K562 (cell line): ENCODE results near the gene HMCN2. TPM values are rescaled to one million over a fixed set of nuclear protein-coding genes. Genes with fewer than 3 reads are reported as not detected.
A peak's percentile ranks its signal among the peaks of the same experiment; 100 is the strongest.

Experiments used
- ARID3B ChIP-seq: fragments of 250-450 bp; sonication (Bioruptor Pico); IDR thresholded peaks from 2 replicates; pipeline ENCODE4 v1.4.0; 2020; ENCODE audit warnings: borderline replicate concordance
- BRCA1 ChIP-seq, 2 experiments: fragments of 450-650 bp in 1 of 2; sonication (generic) in 1 of 2; formaldehyde crosslinking in 1 of 2; IDR thresholded peaks; 2 replicates each; pipeline versions ENCODE4 v1.5.0 to v1.6.1; 2017 to 2020; ENCODE audit warnings: mild to moderate bottlenecking in 1 of 2, missing genetic modification reagents in 1 of 2
- CCAR2 ChIP-seq: fragments of 200-400 bp; formaldehyde crosslinking; IDR thresholded peaks from 2 replicates; pipeline ENCODE4 v1.6.1; 2017; ENCODE audit warnings: mild to moderate bottlenecking, low read depth, low read length
- CHD2 ChIP-seq: IDR thresholded peaks from 2 replicates; pipeline ENCODE4 v1.6.1; 2011; ENCODE audit warnings: low read depth, low read length
- HNRNPK ChIP-seq: fragments of 200-400 bp; formaldehyde crosslinking; IDR thresholded peaks from one replicate; pipeline ENCODE4 v1.6.1; 2018; ENCODE audit warnings: mild to moderate bottlenecking, low read depth, low read length; ENCODE audit not compliant: poor library complexity, severe bottlenecking
- MBD2 ChIP-seq: sonication (generic); IDR thresholded peaks from 2 replicates; pipeline ENCODE4 v1.6.1; 2016; ENCODE audit warnings: low read depth, borderline replicate concordance
- PPARD ChIP-seq: fragments of 250-450 bp; sonication (Bioruptor Pico); IDR thresholded peaks from 2 replicates; pipeline ENCODE4 v1.8.0; 2022; ENCODE audit warnings: inconsistent platforms, mild to moderate bottlenecking, moderate library complexity
- RBM25 ChIP-seq: fragments of 200-400 bp; formaldehyde crosslinking; IDR thresholded peaks from 2 replicates; pipeline ENCODE4 v1.6.1; 2018; ENCODE audit warnings: low read length, low read depth, moderate library complexity; ENCODE audit not compliant: severe bottlenecking
- RCOR1 ChIP-seq, 2 experiments: IDR thresholded peaks; 2 replicates each; pipeline ENCODE4 v1.6.1; 2012; ENCODE audit warnings: low read depth in 2 of 2, low read length in 2 of 2, borderline replicate concordance in 1 of 2, improper control_type of control experiment in 1 of 2
- SIX5 ChIP-seq, 2 experiments: IDR thresholded peaks; 2 replicates each; pipeline ENCODE4 v1.6.1; 2011; ENCODE audit warnings: low read length in 2 of 2, borderline replicate concordance in 1 of 2, low read depth in 1 of 2, mild to moderate bottlenecking in 1 of 2, moderate library complexity in 1 of 2; ENCODE audit not compliant: insufficient read depth in 1 of 2
- SMARCA4 ChIP-seq: fragments of 450-650 bp; IDR thresholded peaks from 2 replicates; pipeline ENCODE4 v1.6.1; 2016
- SMC3 ChIP-seq: conservative IDR thresholded peaks from 2 replicates; pipeline ENCODE4 v1.6.1; 2011; ENCODE audit warnings: low read depth, low read length, improper control_type of control experiment; ENCODE audit not compliant: insufficient read depth
- TBP ChIP-seq: optimal IDR thresholded peaks from 2 replicates; pipeline ENCODE3; 2011; ENCODE audit warnings: low read depth, low read length, improper control_type of control experiment
- ZFP30 ChIP-seq: fragments of 250-450 bp; sonication (Bioruptor Pico); IDR thresholded peaks from 2 replicates; pipeline ENCODE4 v1.8.0; 2022; ENCODE audit warnings: moderate library complexity, mild to moderate bottlenecking, inconsistent platforms, borderline replicate concordance
- ZFP36 ChIP-seq: fragments of 150-350 bp; IDR thresholded peaks from 2 replicates; pipeline ENCODE4 v1.6.1; 2018; ENCODE audit warnings: low read length, low read depth; ENCODE audit not compliant: partially characterized antibody
- polyA plus RNA-seq, 8 experiments: library from polyadenylated mRNA; depleted of rRNA in 4 of 8; stranded (reverse) in 5 of 8; unstranded in 3 of 8; fragments of >200 nt; fragmentation: Nextera tagmentation in 2 of 8; fragmentation: Illumina TruSeq in 1 of 8; extraction: Ambion mirVana in 2 of 8; extraction: Trizol in 1 of 8; gene quantifications; 2 replicates each; pipeline versions ENCODE4 v1.2.1 to v1.2.3, GENCODE V29; 2011 to 2014; ENCODE audit warnings: inconsistent platforms in 1 of 8, missing spikeins in 1 of 8
- total RNA-seq, 7 experiments: library from RNA; depleted of rRNA in 6 of 7; stranded (reverse); fragments of >200 nt in 6 of 7; fragmentation: Illumina TruSeq in 2 of 7; extraction: Trizol in 2 of 7; gene quantifications; 2 replicates each; pipeline versions ENCODE4 v1.2.1 to v1.2.3, GENCODE V29; 2011 to 2021; ENCODE audit warnings: low replicate concordance in 1 of 7
- TF ChIP-seq, protein P1 (sequence below): fragments of 450-650 bp; formaldehyde crosslinking; IDR thresholded peaks from 2 replicates; pipeline ENCODE4 v1.4.0; 2022; ENCODE audit warnings: missing genetic modification characterization

HMCN2 gene
- total and polyA plus RNA-seq, 9 of the 15 experiments (the other 6 are each of a cell fraction or from before 2014, with no cell fraction given), result 0.01 TPM; not detected in 8

DNA sequence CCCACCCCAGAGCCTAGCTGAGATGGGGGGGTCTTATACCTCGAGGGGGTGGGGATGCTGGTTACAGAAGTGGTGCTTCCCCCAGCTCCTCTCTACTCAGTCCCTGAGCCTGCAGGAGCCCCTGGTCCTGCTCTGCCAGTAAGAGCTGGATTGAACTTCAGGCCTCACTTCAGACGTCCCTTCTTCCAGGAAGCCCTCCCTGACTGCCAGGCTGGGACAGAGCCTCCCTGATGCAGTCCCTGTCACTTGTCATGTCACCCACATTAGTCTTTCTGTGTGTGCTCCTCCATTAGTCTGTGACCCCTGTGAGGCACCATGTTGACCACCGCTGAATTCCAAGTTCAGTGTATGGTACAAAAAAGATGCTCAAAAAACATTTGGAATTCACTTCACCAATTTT is 100.5 kb downstream of the HMCN2 start (continued):
- TF ChIP-seq ARID3B (CRISPR knock-in tag) (no peak), MBD2 (no peak), ZFP30 (CRISPR knock-in tag) (no peak), RCOR1 (IDR thresholded peaks at IDR 0.05; ENCODE audit: borderline replicate concordance in 1 of 2, low read depth in 2 of 2, low read length in 2 of 2) (no peak), SIX5 (IDR thresholded peaks at IDR 0.05; ENCODE audit: borderline replicate concordance in 1 of 2, insufficient read depth in 1 of 2, low read depth in 1 of 2, low read length in 2 of 2) (no peak), SMARCA4 (no peak), RBM25 (peak; percentile 55), TBP (no peak), PPARD (CRISPR knock-in tag) (no peak), BRCA1 (IDR thresholded peaks at IDR 0.05) (no peak), BRCA1 (CRISPR knock-in tag; IDR thresholded peaks at IDR 0.05) (no peak), CCAR2 (no peak), SMC3 (no peak), HNRNPK (no peak), ZFP36 (peak; percentile 95), CHD2 (no peak)
- TF ChIP-seq, protein P1, sequence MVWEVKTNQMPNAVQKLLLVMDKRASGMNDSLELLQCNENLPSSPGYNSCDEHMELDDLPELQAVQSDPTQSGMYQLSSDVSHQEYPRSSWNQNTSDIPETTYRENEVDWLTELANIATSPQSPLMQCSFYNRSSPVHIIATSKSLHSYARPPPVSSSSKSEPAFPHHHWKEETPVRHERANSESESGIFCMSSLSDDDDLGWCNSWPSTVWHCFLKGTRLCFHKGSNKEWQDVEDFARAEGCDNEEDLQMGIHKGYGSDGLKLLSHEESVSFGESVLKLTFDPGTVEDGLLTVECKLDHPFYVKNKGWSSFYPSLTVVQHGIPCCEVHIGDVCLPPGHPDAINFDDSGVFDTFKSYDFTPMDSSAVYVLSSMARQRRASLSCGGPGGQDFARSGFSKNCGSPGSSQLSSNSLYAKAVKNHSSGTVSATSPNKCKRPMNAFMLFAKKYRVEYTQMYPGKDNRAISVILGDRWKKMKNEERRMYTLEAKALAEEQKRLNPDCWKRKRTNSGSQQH (CRISPR knock-in tag), result no peak
